ENCODE results near the gene ZBTB18. TPM values are rescaled to one million over a fixed set of nuclear protein-coding genes. Genes with fewer than 3 reads are reported as not detected.
"Not testable (repeated sequence)": the region's sequence is repeated elsewhere in the genome, so short reads cannot be mapped to it uniquely, and the experiment has no call there.

The ZBTB18 gene
- total RNA-seq, 2 experiments from 2014 or later = 57.2 to 59.9 TPM

DNA sequence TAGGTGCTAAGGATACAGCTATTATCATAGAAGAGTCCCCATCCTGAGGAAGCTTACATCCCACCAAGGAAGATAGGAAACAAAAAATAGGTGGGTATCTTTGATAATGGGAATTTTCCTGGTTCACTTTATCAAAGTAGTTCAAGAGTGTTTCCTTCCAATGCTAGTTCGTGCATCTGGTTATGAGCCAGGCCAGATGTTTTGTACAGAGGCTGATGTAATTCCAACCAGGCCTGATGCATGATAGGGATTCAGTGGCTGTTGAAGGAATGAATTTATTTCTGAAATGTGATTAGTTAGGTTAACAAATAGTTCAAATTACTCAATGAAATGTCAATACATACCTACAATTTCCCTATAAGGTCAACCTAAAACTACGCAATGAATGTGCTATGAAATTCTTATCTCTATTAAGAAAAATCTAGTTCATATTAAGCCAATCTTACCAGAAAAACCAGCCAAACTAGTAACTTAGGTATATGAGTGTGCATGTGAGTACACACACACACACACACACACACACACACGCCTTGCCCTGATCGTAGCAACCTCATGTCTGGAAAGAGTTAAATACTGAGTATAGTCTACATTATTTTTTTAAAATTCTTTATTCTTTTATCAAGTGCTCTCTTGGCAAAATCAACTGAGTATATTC is 9.5 kb upstream of the ZBTB18 start:
- Mint-ChIP-seq H3K27me3 (peaks cover 10% of the 10 kb centered on the region), H3K9me3 (no peaks in the 10 kb centered on the region), H3K4me3 (no peak overlapping the region), H3K4me1 (ENCODE audit: low read depth) (peaks cover 13% of the 10 kb centered on the region), H3K36me3 (ENCODE audit: low read depth) (no peaks in the 10 kb centered on the region), H3K27ac (no peak overlapping the region)
- H3K4me3 ChIP-seq (ENCODE audit: low read length) = no peak overlapping the region
- peaks cover 0 to 3% of the 10 kb centered on the region in 2 experiments for H3K27me3 ChIP-seq (ENCODE audit: control insufficient read depth in 1 of 2, insufficient read depth in 2 of 2, low read length in 2 of 2)
- TF ChIP-seq, protein P1, sequence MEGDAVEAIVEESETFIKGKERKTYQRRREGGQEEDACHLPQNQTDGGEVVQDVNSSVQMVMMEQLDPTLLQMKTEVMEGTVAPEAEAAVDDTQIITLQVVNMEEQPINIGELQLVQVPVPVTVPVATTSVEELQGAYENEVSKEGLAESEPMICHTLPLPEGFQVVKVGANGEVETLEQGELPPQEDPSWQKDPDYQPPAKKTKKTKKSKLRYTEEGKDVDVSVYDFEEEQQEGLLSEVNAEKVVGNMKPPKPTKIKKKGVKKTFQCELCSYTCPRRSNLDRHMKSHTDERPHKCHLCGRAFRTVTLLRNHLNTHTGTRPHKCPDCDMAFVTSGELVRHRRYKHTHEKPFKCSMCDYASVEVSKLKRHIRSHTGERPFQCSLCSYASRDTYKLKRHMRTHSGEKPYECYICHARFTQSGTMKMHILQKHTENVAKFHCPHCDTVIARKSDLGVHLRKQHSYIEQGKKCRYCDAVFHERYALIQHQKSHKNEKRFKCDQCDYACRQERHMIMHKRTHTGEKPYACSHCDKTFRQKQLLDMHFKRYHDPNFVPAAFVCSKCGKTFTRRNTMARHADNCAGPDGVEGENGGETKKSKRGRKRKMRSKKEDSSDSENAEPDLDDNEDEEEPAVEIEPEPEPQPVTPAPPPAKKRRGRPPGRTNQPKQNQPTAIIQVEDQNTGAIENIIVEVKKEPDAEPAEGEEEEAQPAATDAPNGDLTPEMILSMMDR (IDR thresholded peaks at IDR 0.05) = no peak
- POLR2A ChIA-PET = no interaction called here
- H3K27ac ChIP-seq (ENCODE audit: low read depth in 1 of 2, low read length in 2 of 2) = no peak overlapping the region
- H3K4me1 ChIP-seq (ENCODE audit: insufficient read depth, low read length) = no peaks in the 10 kb centered on the region
- intact Hi-C loops (cut with DNase I, micrococcal nuclease) = loop anchor here (10.0 kb wide), 2 partner anchors 613 to 697 kb away; partner anchors contain the start of gene DESI2 (in 1 of the 2)
- H3K36me3 ChIP-seq (ENCODE audit: insufficient read depth, low read length) = no peaks in the 10 kb centered on the region
- no peak for ATAC-seq (ENCODE audit: poor library complexity)
- no peak for DNase-seq
- no peaks in the 10 kb centered on the region for H3K9me3 ChIP-seq (ENCODE audit: control insufficient read depth in 1 of 2, insufficient read depth in 1 of 2, low read length in 2 of 2)
- CTCF ChIA-PET = interaction anchor here (0.7 kb wide), 1 partner anchor 16 kb away, joined by 3 read pairs; no protein-coding TSS in a partner anchor

DNA sequence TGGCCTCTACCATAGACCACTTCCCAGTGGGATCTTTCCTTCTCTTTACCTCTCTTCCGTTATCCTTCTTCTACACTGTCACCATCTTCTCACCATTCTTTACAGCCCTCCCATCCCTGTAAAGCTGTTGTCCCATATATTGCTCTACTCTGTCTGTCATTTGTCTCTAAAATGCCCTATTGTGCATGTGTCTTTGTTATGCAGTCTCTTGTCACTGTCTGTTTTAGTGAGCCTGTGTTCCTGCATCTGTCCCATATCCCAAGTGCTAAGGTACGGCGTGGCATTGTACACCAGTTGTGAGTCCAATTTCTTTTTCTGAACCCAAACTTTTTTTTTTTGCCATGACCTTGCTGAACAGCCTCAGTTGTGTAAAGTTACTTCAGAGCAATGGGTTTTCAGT is 8.8 kb upstream of the ZBTB18 start:
- TF ChIP-seq, protein P1 (IDR thresholded peaks at IDR 0.05) = no peak
- Histone ChIP-seq H3K4me1 (ENCODE audit: insufficient read depth, low read length) (no peaks in the 10 kb centered on the region), H3K27me3 (ENCODE audit: control insufficient read depth in 1 of 2, insufficient read depth in 2 of 2, low read length in 2 of 2) (peaks cover 0 to 3% of the 10 kb centered on the region in 2 experiments), H3K4me3 (ENCODE audit: low read length) (no peak overlapping the region), H3K27ac (ENCODE audit: low read depth in 1 of 2, low read length in 2 of 2) (no peak overlapping the region), H3K36me3 (ENCODE audit: insufficient read depth, low read length) (no peaks in the 10 kb centered on the region), H3K9me3 (ENCODE audit: control insufficient read depth in 1 of 2, insufficient read depth in 1 of 2, low read length in 2 of 2) (no peaks in the 10 kb centered on the region)
- ChIA-PET POLR2A (no interaction called here), CTCF (interaction anchor here (0.7 kb wide), 1 partner anchor 15 kb away, joined by 3 read pairs; no protein-coding TSS in a partner anchor)
- peaks cover 2% of the 10 kb centered on the region for H3K36me3 Mint-ChIP-seq (ENCODE audit: low read depth)
- peaks cover 10% of the 10 kb centered on the region for H3K27me3 Mint-ChIP-seq
- H3K9me3 Mint-ChIP-seq = no peaks in the 10 kb centered on the region
- intact Hi-C loops (cut with DNase I, micrococcal nuclease) = loop anchor here (10.0 kb wide), 2 partner anchors 613 to 697 kb away; partner anchors contain the start of gene DESI2 (in 1 of the 2)
- H3K4me3 Mint-ChIP-seq = no peak overlapping the region
- H3K4me1 Mint-ChIP-seq (ENCODE audit: low read depth) = peaks cover 20% of the 10 kb centered on the region
- no peak overlapping the region for H3K27ac Mint-ChIP-seq
- ATAC-seq (ENCODE audit: poor library complexity) (no peak), DNase-seq (no peak)

DNA sequence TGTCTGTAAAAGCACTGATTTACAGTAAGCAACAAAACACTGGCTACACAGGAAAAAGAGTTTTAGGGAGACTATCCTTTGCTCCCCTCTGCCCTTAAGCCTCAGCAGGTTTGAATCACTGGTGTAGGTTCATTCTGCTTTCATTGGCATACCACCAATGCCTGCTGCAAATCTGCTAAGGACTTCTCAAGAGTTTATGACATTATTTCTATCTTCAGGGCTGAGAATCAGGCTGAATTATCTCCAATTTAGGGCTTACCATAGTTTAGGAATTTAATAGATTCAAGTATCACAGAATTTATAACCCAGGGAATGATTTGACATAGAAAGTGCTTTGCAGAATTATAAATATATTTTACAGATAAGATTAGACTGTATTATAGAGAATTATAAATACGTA is 6.7 kb upstream of the ZBTB18 start:
- TF ChIP-seq, protein P1 (IDR thresholded peaks at IDR 0.05) = no peak
- H3K4me3 Mint-ChIP-seq = no peak overlapping the region
- POLR2A ChIA-PET = interaction anchor here (13.3 kb wide), 1 partner anchor 32 kb away, joined by 283 read pairs; no protein-coding TSS in a partner anchor
- CTCF ChIA-PET = interaction anchor here (1.5 kb wide), 1 partner anchor 255 kb away, joined by 4 read pairs; no protein-coding TSS in a partner anchor
- H3K9me3 Mint-ChIP-seq = no peaks in the 10 kb centered on the region
- H3K36me3 ChIP-seq (ENCODE audit: insufficient read depth, low read length) = no peaks in the 10 kb centered on the region
- no peak for ATAC-seq (ENCODE audit: poor library complexity)
- H3K27ac Mint-ChIP-seq = peak overlapping the region; percentile 80
- no peak overlapping the region for H3K27ac ChIP-seq (ENCODE audit: low read depth in 1 of 2, low read length in 2 of 2)
- intact Hi-C loops (cut with DNase I, micrococcal nuclease) = loop anchor here (10.0 kb wide), 2 partner anchors 610 to 700 kb away; partner anchors contain the start of gene DESI2 (in 1 of the 2)
- H3K27me3 Mint-ChIP-seq = no peaks in the 10 kb centered on the region
- H3K4me1 ChIP-seq (ENCODE audit: insufficient read depth, low read length) = no peaks in the 10 kb centered on the region
- peaks cover 24% of the 10 kb centered on the region for H3K4me1 Mint-ChIP-seq (ENCODE audit: low read depth)
- H3K36me3 Mint-ChIP-seq (ENCODE audit: low read depth) = peaks cover 15% of the 10 kb centered on the region
- H3K4me3 ChIP-seq (ENCODE audit: low read length) = no peak overlapping the region
- H3K27me3 ChIP-seq (ENCODE audit: control insufficient read depth in 1 of 2, insufficient read depth in 2 of 2, low read length in 2 of 2) = peaks cover 0 to 3% of the 10 kb centered on the region in 2 experiments
- no peaks in the 10 kb centered on the region for H3K9me3 ChIP-seq (ENCODE audit: control insufficient read depth in 1 of 2, insufficient read depth in 1 of 2, low read length in 2 of 2)
- DNase-seq = no peak

DNA sequence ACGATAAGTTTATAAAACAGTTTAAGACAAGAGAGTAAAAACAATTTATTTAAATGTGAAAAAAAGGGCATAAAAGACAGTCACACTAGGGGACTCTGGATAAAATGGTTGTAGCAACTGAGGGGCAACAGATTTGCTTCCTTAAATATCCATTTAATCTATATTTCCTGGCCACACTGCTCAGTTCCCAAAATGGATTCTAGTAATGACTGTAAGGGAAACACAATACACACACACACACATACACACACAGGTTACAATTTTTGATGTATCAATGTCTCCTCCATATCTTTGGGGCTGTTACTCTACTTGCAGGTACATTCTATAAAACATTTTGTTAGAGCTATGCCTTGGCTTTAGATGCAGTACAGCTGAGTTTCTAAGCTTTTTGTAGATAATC is 4.8 kb upstream of the ZBTB18 start:
- not testable (repeated sequence) for H3K4me3 ChIP-seq (ENCODE audit: low read length); H3K36me3 ChIP-seq (ENCODE audit: insufficient read depth, low read length); H3K27me3 Mint-ChIP-seq; DNase-seq; ATAC-seq (ENCODE audit: poor library complexity); H3K27me3 ChIP-seq (ENCODE audit: control insufficient read depth in 1 of 2, insufficient read depth in 2 of 2, low read length in 2 of 2); H3K9me3 Mint-ChIP-seq; H3K9me3 ChIP-seq (ENCODE audit: control insufficient read depth in 1 of 2, insufficient read depth in 1 of 2, low read length in 2 of 2)
- Mint-ChIP-seq H3K36me3 (ENCODE audit: low read depth) (peaks cover 29% of the 10 kb centered on the region), H3K4me3 (peak overlapping the region; percentile 91), H3K27ac (peak overlapping the region; percentile 98), H3K4me1 (ENCODE audit: low read depth) (peaks cover 29% of the 10 kb centered on the region)
- POLR2A ChIA-PET = interaction anchor here (0.9 to 13.3 kb wide), 8 partner anchors 12 to 791 kb away, joined by 3 to 283 read pairs (median 19); partner anchors contain the start of genes AKT3, CEP170 and SDCCAG8
- intact Hi-C loops (cut with DNase I, micrococcal nuclease) = loop anchor here (5.0 to 10.0 kb wide), 3 partner anchors 406 to 701 kb away; partner anchors contain the start of genes ADSS2 (in 1 of the 2) and DESI2 (in 1 of the 2)
- CTCF ChIA-PET = interaction anchor here (2.6 kb wide), 1 partner anchor 28 kb away, joined by 8 read pairs; no protein-coding TSS in a partner anchor
- peaks cover 12% of the 10 kb centered on the region for H3K4me1 ChIP-seq (ENCODE audit: insufficient read depth, low read length)
- H3K27ac ChIP-seq (ENCODE audit: low read depth in 1 of 2, low read length in 2 of 2) = peak overlapping the region; percentile 25 to 98

Measured in CD4-positive, alpha-beta T cell (primary cell).